ENCODE data around the gene ATP5F1D.
"Not testable (repeated sequence)": the region's sequence is repeated elsewhere in the genome, so short reads cannot be mapped to it uniquely, and the experiment has no call there.

The ATP5F1D gene

GRCh38 chr19:1206150-1206863, 35.2 kb upstream of the ATP5F1D start:
- TF ChIP-seq CTCF (IDR thresholded peaks at IDR 0.05): no peak

GRCh38 chr19:1206864-1207450, 34.6 kb upstream of the ATP5F1D start:
- no peak for TF ChIP-seq CTCF (IDR thresholded peaks at IDR 0.05)
- peak overlapping the region; percentile 76 for H3K4me3 ChIP-seq (ENCODE audit: low read depth, low read length)
- peak overlapping the region; percentile 98 for H3K4me2 ChIP-seq (ENCODE audit: low read length)
- H3K4me1 ChIP-seq: peaks cover 6% of the 10 kb centered on the region
- H3K9ac ChIP-seq: peak overlapping the region; percentile 29
- peak overlapping the region; percentile 68 for H3K27ac ChIP-seq
- H3K79me2 ChIP-seq: peaks cover 34% of the 10 kb centered on the region
- no peaks in the 10 kb centered on the region for H3K27me3 ChIP-seq (ENCODE audit: control insufficient read depth, insufficient read depth, low read length)
- no peaks in the 10 kb centered on the region for H3K9me3 ChIP-seq (ENCODE audit: control insufficient read depth, low read length)
- H2AFZ ChIP-seq: no peak overlapping the region
- H3K36me3 ChIP-seq (ENCODE audit: control insufficient read depth, insufficient read depth, low read length): no peaks in the 10 kb centered on the region

More at GRCh38 chr19:1206150-1206863, 35.2 kb upstream of the ATP5F1D start:
- peaks cover 6% of the 10 kb centered on the region for H3K4me1 ChIP-seq
- H3K9ac ChIP-seq: no peak overlapping the region
- no peaks in the 10 kb centered on the region for H3K27me3 ChIP-seq (ENCODE audit: control insufficient read depth, insufficient read depth, low read length)
- H3K36me3 ChIP-seq (ENCODE audit: control insufficient read depth, insufficient read depth, low read length): no peaks in the 10 kb centered on the region
- H3K4me2 ChIP-seq (ENCODE audit: low read length): peak overlapping the region; percentile 98
- peak overlapping the region; percentile 76 for H3K4me3 ChIP-seq (ENCODE audit: low read depth, low read length)
- H3K79me2 ChIP-seq: peaks cover 28% of the 10 kb centered on the region
- peak overlapping the region; percentile 5 for H2AFZ ChIP-seq
- no peaks in the 10 kb centered on the region for H3K9me3 ChIP-seq (ENCODE audit: control insufficient read depth, low read length)
- H3K27ac ChIP-seq: peak overlapping the region; percentile 68

- not testable (repeated sequence) for H3K4me1 ChIP-seq, H3K9ac ChIP-seq
Observed at GRCh38 chr19:1208830-1209229, 32.7 kb upstream of the ATP5F1D start.

GRCh38 chr19:1210227-1210538, 31.4 kb upstream of the ATP5F1D start:
- H3K27me3 ChIP-seq (ENCODE audit: control insufficient read depth, insufficient read depth, low read length): no peaks in the 10 kb centered on the region
- peaks cover 15% of the 10 kb centered on the region for H3K4me1 ChIP-seq
- no peak overlapping the region for H3K9ac ChIP-seq
- no peaks in the 10 kb centered on the region for H3K9me3 ChIP-seq (ENCODE audit: control insufficient read depth, low read length)
- H3K79me2 ChIP-seq: peaks cover 59% of the 10 kb centered on the region
- no peaks in the 10 kb centered on the region for H3K36me3 ChIP-seq (ENCODE audit: control insufficient read depth, insufficient read depth, low read length)
- H3K4me3 ChIP-seq (ENCODE audit: low read depth, low read length): no peak overlapping the region
- H2AFZ ChIP-seq: no peak overlapping the region
- H3K27ac ChIP-seq: no peak overlapping the region
- no peak for TF ChIP-seq CTCF (IDR thresholded peaks at IDR 0.05)
- no peak overlapping the region for H3K4me2 ChIP-seq (ENCODE audit: low read length)

More at GRCh38 chr19:1208830-1209229, 32.7 kb upstream of the ATP5F1D start:
- H3K9me3 ChIP-seq (ENCODE audit: control insufficient read depth, low read length); H3K4me3 ChIP-seq (ENCODE audit: low read depth, low read length); H3K36me3 ChIP-seq (ENCODE audit: control insufficient read depth, insufficient read depth, low read length); H3K27ac ChIP-seq; H3K27me3 ChIP-seq (ENCODE audit: control insufficient read depth, insufficient read depth, low read length); H2AFZ ChIP-seq: not testable (repeated sequence)
- Histone ChIP-seq H3K4me2 (ENCODE audit: low read length) (peak overlapping the region; percentile 22), H3K79me2 (peaks cover 47% of the 10 kb centered on the region)

- Histone ChIP-seq H2AFZ (no peak overlapping the region), H3K79me2 (peaks cover 66% of the 10 kb centered on the region), H3K27ac (no peak overlapping the region), H3K4me2 (ENCODE audit: low read length) (no peak overlapping the region), H3K4me3 (ENCODE audit: low read depth, low read length) (no peak overlapping the region), H3K9ac (no peak overlapping the region), H3K4me1 (peaks cover 20% of the 10 kb centered on the region), H3K27me3 (ENCODE audit: control insufficient read depth, insufficient read depth, low read length) (no peaks in the 10 kb centered on the region), H3K9me3 (ENCODE audit: control insufficient read depth, low read length) (no peaks in the 10 kb centered on the region), H3K36me3 (ENCODE audit: control insufficient read depth, insufficient read depth, low read length) (no peaks in the 10 kb centered on the region)
- TF ChIP-seq CTCF (IDR thresholded peaks at IDR 0.05): no peak
Observed at GRCh38 chr19:1211494-1212234, 29.9 kb upstream of the ATP5F1D start.
